Lower lobe of right lung (tissue), 2 donors: ENCODE data around the gene FAR2. TPM values are rescaled to one million over a fixed set of nuclear protein-coding genes. Genes with fewer than 3 reads are reported as not detected.
"Not testable (repeated sequence)": the region's sequence is repeated elsewhere in the genome, so short reads cannot be mapped to it uniquely, and the experiment has no call there.

Experiments
- ATAC-seq, 2 donors: fragments of 200-7000 bp; cut with Tn5 transposase; one replicate each; pipeline ENCODE4 v1.9.1; 2020 to 2022; ENCODE audit warnings: mild to moderate bottlenecking in 2 of 2, moderate library complexity in 2 of 2
- DNase-seq: peaks from one replicate; pipeline ENCODE4 v3.0.0-alpha.2; 2020
- H3K27ac ChIP-seq: fragments of 200-600 bp; one replicate; pipeline ENCODE4 v1.8.0; 2022
- H3K27me3 ChIP-seq: fragments of 200-600 bp; one replicate; pipeline ENCODE4 v1.8.0; 2022; ENCODE audit warnings: low read depth
- H3K36me3 ChIP-seq: fragments of 200-600 bp; one replicate; pipeline ENCODE4 v1.8.0; 2022; ENCODE audit warnings: mild to moderate bottlenecking
- H3K4me1 ChIP-seq: fragments of 200-600 bp; one replicate; pipeline ENCODE4 v1.8.0; 2022
- H3K4me3 ChIP-seq: fragments of 200-600 bp; one replicate; pipeline ENCODE4 v1.8.0; 2022; ENCODE audit warnings: mild to moderate bottlenecking
- H3K9me3 ChIP-seq: fragments of 200-600 bp; one replicate; pipeline ENCODE4 v1.8.0; 2022
- intact Hi-C: fragments of 100-400 bp; cut with DNase I; formaldehyde crosslinking; loops from one replicate; pipeline ENCODE4 v1.11.0; 2022
- total RNA-seq: library from RNA; stranded (reverse); fragmentation: NEBNext Ultra II Directional; extraction: Animal tissue kit (Norgen Biotek cat#: 25700); gene quantifications from one replicate; pipeline ENCODE4 v1.2.1, GENCODE V29; 2021
- TF ChIP-seq, protein P1 (sequence below): fragments of 200-600 bp; IDR thresholded peaks from one replicate; pipeline ENCODE4 v1.8.0; 2022; ENCODE audit warnings: antibody characterized with exemption, mild to moderate bottlenecking
- donor health status: DM: no; HTN: yes; CAD: no; lungs with severe emphysema.

Gene FAR2
- total RNA-seq, 1 donor from 2014 or later, result 23.7 TPM

DNA sequence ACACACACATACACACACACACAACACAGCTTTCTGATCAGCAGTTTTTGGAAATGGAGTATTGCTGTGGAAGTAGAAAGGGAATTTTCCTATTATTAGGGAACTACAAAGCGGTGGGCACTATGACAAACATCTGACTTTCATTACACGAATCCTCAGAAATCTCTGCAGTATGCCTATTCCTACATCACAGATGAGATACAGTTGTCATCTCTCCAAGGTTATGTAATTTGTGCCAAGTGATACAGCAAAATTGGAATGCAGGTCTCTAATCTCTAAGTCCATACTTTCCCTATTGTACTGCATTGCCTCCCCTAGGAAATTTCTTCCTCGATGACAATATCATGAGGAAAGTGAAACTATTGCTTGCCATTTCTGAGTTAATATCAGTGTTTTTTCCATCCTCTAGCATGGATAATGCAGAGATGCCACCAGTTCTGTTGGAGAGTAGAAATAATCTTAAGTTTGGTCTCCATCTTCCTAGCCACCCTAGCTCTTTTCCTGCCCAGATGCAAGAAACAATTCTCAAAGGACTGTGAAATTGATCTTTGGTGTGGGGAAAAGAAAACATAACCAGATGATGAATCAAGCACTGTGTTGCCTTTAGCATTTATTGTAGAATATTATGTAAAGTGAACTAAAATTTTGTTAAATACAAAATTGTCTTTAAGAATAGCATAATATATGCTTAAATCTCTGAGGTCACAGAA, 137.2 kb downstream of the FAR2 start:
- intact Hi-C loops, result no loop called here
- Histone ChIP-seq H3K4me3 (no peak overlapping the region), H3K4me1 (no peaks in the 10 kb centered on the region), H3K27ac (no peak overlapping the region), H3K9me3 (no peaks in the 10 kb centered on the region), H3K36me3 (no peaks in the 10 kb centered on the region), H3K27me3 (no peaks in the 10 kb centered on the region)
- ATAC-seq (no peak), DNase-seq (no peak)
- TF ChIP-seq, protein P1, sequence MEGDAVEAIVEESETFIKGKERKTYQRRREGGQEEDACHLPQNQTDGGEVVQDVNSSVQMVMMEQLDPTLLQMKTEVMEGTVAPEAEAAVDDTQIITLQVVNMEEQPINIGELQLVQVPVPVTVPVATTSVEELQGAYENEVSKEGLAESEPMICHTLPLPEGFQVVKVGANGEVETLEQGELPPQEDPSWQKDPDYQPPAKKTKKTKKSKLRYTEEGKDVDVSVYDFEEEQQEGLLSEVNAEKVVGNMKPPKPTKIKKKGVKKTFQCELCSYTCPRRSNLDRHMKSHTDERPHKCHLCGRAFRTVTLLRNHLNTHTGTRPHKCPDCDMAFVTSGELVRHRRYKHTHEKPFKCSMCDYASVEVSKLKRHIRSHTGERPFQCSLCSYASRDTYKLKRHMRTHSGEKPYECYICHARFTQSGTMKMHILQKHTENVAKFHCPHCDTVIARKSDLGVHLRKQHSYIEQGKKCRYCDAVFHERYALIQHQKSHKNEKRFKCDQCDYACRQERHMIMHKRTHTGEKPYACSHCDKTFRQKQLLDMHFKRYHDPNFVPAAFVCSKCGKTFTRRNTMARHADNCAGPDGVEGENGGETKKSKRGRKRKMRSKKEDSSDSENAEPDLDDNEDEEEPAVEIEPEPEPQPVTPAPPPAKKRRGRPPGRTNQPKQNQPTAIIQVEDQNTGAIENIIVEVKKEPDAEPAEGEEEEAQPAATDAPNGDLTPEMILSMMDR, result no peak

DNA sequence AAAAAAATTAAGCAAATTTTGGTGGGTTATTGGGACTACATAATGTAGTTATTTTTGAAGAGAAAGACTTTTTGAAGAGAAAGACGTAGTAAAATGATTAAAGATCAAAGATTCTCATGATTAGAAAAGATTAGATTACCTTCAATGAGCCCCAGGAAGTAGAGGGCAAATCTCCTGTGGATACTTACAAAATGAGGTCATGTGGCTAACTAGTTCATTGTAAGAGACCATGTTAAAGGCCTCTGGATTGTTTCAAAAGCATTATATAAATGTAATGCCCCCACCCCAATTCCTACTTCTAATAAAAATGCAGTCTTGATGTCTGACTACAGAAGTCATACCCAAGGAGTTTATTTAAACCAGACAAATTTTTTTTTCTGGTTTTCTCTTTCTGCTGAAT, 138.5 kb downstream of the FAR2 start:
- intact Hi-C loops, result no loop called here
- no peak for DNase-seq
- no peak overlapping the region for H3K27ac ChIP-seq
- H3K9me3 ChIP-seq, result no peaks in the 10 kb centered on the region
- no peak overlapping the region for H3K4me3 ChIP-seq
- no peak for ATAC-seq
- H3K4me1 ChIP-seq, result no peaks in the 10 kb centered on the region
- no peaks in the 10 kb centered on the region for H3K36me3 ChIP-seq
- TF ChIP-seq, protein P1, result no peak
- H3K27me3 ChIP-seq, result no peaks in the 10 kb centered on the region

DNA sequence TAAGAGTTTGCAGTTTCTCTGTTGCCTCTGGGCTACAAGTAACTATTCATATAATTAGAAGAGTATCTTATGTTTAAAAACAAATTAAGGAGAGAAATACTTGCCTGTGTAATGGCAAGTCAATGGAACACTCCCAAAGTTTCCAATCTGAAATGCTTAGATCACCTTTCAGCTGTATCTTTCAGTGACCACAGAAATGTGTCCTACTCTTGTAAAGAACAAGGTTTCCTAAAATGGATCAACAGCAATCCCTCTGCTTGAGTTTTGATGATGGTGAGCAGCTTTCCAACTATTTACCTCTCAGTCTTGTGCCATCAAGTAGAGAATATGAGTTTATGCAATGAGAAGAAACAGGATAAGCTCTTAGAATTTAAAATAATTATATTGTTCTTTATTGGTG, 139.0 kb downstream of the FAR2 start:
- H3K9me3 ChIP-seq, result no peaks in the 10 kb centered on the region
- H3K4me3 ChIP-seq, result no peak overlapping the region
- ATAC-seq (no peak), DNase-seq (no peak)
- H3K4me1 ChIP-seq, result no peaks in the 10 kb centered on the region
- TF ChIP-seq, protein P1, result no peak
- H3K27ac ChIP-seq, result no peak overlapping the region
- no peaks in the 10 kb centered on the region for H3K27me3 ChIP-seq
- intact Hi-C loops, result no loop called here
- H3K36me3 ChIP-seq, result no peaks in the 10 kb centered on the region

DNA sequence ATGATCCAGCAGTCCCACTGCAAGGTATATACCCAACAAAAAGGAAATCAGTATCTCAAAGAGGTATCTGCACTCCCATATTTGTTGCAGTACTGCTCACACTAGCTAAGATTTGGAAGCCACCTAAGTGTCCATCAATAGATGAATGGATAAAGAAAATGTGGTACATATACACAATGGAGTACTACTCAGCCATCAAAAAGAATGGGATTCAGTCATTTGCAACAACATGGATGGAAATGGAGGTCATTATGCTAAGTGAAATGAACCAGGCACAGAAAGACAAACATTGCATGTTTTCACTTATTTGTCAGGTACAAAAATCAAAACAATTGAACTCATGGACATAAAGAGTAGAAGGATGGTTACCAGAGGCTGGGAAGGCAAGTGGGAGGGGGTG, 141.4 kb downstream of the FAR2 start:
- ATAC-seq, intact Hi-C loops, H3K36me3 ChIP-seq, DNase-seq, H3K9me3 ChIP-seq, H3K4me1 ChIP-seq, H3K4me3 ChIP-seq, H3K27ac ChIP-seq, H3K27me3 ChIP-seq: not testable (repeated sequence)

DNA sequence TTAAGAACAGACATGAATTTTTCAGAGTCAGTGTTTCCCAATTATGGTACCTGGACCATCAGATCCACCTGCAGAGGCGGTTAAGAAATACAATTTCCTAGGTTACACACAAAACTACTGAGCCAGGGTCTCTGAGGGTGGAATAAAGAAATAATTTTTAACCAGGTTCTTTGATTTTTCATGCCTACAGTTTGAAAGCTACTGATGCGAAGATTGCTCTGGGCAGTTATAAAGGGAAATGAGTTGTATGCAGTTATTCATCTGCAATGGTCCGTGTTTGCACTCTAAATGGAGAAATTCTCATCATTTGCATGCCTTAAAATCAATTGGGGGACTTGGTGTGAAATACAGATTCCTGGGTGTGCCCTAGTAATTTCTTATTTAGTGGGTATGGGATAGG, 142.1 kb downstream of the FAR2 start:
- no peak overlapping the region for H3K4me3 ChIP-seq
- H3K36me3 ChIP-seq, result no peaks in the 10 kb centered on the region
- no peaks in the 10 kb centered on the region for H3K9me3 ChIP-seq
- H3K27me3 ChIP-seq, result no peaks in the 10 kb centered on the region
- no peaks in the 10 kb centered on the region for H3K4me1 ChIP-seq
- intact Hi-C loops, result no loop called here
- no peak overlapping the region for H3K27ac ChIP-seq
- TF ChIP-seq, protein P1, result no peak
- ATAC-seq (no peak), DNase-seq (no peak)

DNA sequence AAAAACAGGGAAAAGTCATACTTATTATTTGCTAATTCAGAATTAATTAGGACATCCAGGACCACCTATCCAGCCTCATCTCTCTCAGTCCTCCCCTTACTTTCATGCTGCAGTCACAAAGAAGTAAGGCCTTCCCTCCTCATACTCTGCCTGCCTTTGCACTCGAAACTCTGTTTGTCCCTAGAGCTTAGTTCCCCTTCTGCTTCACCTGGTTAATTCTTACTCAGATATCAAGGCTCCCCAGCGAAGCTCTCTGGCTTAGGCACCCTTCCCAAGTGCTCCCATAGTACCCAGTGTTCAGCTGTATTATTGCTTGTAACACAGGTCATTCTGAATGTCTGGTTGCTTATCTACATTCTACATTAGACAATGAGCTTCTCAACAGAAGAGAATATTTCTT, 150.6 kb downstream of the FAR2 start:
- H3K36me3 ChIP-seq, result no peaks in the 10 kb centered on the region
- H3K27ac ChIP-seq, result no peak overlapping the region
- TF ChIP-seq, protein P1, result no peak
- ATAC-seq, result no peak
- no peaks in the 10 kb centered on the region for H3K4me1 ChIP-seq
- intact Hi-C loops, result no loop called here
- no peaks in the 10 kb centered on the region for H3K9me3 ChIP-seq
- H3K4me3 ChIP-seq, result no peak overlapping the region
- DNase-seq, result no peak
- H3K27me3 ChIP-seq, result no peaks in the 10 kb centered on the region
